DOHH2 (cell line): ENCODE measurements around the gene SLC39A11.

Experiments used
- H3F3A ChIP-seq: fragments of 200-600 bp; sonication (generic), shearing (Covaris generic); 2 replicates; pipeline ENCODE4 v1.6.0; 2016; ENCODE audit warnings: antibody characterized with exemption, mild to moderate bottlenecking; ENCODE audit not compliant: control insufficient read depth, insufficient read depth
- H3K27ac ChIP-seq: fragments of 200-600 bp; sonication (generic); 2 replicates; pipeline ENCODE4 v1.5.1; 2014; ENCODE audit warnings: low read depth, mild to moderate bottlenecking, low read length, moderate library complexity
- H3K27me3 ChIP-seq: fragments of 200-600 bp; sonication (generic); 2 replicates; pipeline ENCODE4 v1.6.1; 2014; ENCODE audit warnings: mild to moderate bottlenecking, low read length, mixed read lengths; ENCODE audit not compliant: control insufficient read depth
- H3K36me3 ChIP-seq: fragments of 200-600 bp; sonication (generic); 2 replicates; pipeline ENCODE4 v1.6.1; 2014; ENCODE audit warnings: mild to moderate bottlenecking, low read length, moderate library complexity, mixed read lengths; ENCODE audit not compliant: control insufficient read depth
- H3K4me1 ChIP-seq: fragments of 200-600 bp; sonication (generic); 2 replicates; pipeline ENCODE4 v1.6.1; 2014; ENCODE audit warnings: mild to moderate bottlenecking, low read length, mixed read lengths; ENCODE audit not compliant: control insufficient read depth
- H3K4me2 ChIP-seq: fragments of 200-600 bp; sonication (generic); 2 replicates; pipeline ENCODE4 v1.6.0; 2014; ENCODE audit warnings: mild to moderate bottlenecking, low read length, moderate library complexity
- H3K4me3 ChIP-seq: fragments of 200-600 bp; sonication (generic); 2 replicates; pipeline ENCODE4 v1.5.1; 2014; ENCODE audit warnings: mild to moderate bottlenecking, low read length, mixed read lengths
- H3K79me2 ChIP-seq: fragments of 200-600 bp; sonication (generic); 2 replicates; pipeline ENCODE4 v1.6.1; 2014; ENCODE audit warnings: mild to moderate bottlenecking, low read length, mixed read lengths; ENCODE audit not compliant: control insufficient read depth
- H3K9me2 ChIP-seq: fragments of 200-600 bp; sonication (generic); replicated peaks from 2 replicates; pipeline ENCODE4 v1.6.1; 2014; ENCODE audit warnings: mild to moderate bottlenecking, low read length, mixed read lengths; ENCODE audit not compliant: control insufficient read depth
- H3K9me3 ChIP-seq: fragments of 200-600 bp; sonication (generic); 2 replicates; pipeline ENCODE4 v1.6.1; 2014; ENCODE audit warnings: antibody characterized with exemption, low read length, mixed read lengths; ENCODE audit not compliant: control insufficient read depth, insufficient read depth
- H4K20me1 ChIP-seq: fragments of 200-600 bp; sonication (generic); 2 replicates; pipeline ENCODE4 v1.6.0; 2014; ENCODE audit warnings: low read depth, mild to moderate bottlenecking, antibody characterized with exemption, low read length, moderate library complexity; ENCODE audit not compliant: control insufficient read depth, insufficient read depth
- EZH2phosphoT487 ChIP-seq: fragments of 200-600 bp; sonication (generic); IDR thresholded peaks from 2 replicates; pipeline ENCODE4 v1.6.1; 2017; ENCODE audit warnings: borderline replicate concordance, mild to moderate bottlenecking, antibody characterized with exemption, low read length, moderate library complexity, mixed read lengths
- TF ChIP-seq, protein P1 (sequence below): fragments of 200-600 bp; sonication (generic); IDR thresholded peaks from one replicate; pipeline ENCODE4 v1.5.1; 2014; ENCODE audit warnings: antibody characterized with exemption, mild to moderate bottlenecking, low read depth, low read length; ENCODE audit not compliant: poor library complexity, severe bottlenecking

The SLC39A11 gene

DNA sequence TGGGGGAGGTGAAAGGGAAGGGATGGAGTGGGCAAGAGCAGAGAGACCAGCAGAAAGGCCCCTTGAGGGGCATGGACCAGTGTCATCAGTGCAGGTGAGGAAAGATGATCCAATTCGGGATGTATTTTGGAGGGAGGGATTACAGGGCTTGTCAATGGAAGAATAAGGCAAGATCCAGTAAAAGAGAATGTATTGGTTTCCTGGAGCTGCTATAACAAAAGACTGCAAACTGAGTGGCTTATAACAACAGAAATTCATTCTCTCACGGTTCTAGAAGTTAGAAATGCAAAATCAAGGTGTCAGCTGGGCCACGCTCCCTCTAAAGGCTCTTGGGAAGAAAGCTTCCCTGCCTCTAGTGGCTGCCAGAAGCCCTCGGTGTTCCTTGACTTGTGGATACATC lies 41.7 kb downstream of the SLC39A11 start:
- Histone ChIP-seq H3F3A (no peaks in the 10 kb centered on the region), H3K4me2 (no peak overlapping the region), H3K4me3 (no peak overlapping the region), H3K27ac (no peak overlapping the region), H4K20me1 (no peaks in the 10 kb centered on the region), H3K9me3 (no peaks in the 10 kb centered on the region), H3K27me3 (no peaks in the 10 kb centered on the region), H3K9me2 (no peaks in the 10 kb centered on the region), H3K36me3 (no peaks in the 10 kb centered on the region), H3K79me2 (no peaks in the 10 kb centered on the region), H3K4me1 (no peaks in the 10 kb centered on the region)
- TF ChIP-seq EZH2phosphoT487, result no peak
- TF ChIP-seq, protein P1, sequence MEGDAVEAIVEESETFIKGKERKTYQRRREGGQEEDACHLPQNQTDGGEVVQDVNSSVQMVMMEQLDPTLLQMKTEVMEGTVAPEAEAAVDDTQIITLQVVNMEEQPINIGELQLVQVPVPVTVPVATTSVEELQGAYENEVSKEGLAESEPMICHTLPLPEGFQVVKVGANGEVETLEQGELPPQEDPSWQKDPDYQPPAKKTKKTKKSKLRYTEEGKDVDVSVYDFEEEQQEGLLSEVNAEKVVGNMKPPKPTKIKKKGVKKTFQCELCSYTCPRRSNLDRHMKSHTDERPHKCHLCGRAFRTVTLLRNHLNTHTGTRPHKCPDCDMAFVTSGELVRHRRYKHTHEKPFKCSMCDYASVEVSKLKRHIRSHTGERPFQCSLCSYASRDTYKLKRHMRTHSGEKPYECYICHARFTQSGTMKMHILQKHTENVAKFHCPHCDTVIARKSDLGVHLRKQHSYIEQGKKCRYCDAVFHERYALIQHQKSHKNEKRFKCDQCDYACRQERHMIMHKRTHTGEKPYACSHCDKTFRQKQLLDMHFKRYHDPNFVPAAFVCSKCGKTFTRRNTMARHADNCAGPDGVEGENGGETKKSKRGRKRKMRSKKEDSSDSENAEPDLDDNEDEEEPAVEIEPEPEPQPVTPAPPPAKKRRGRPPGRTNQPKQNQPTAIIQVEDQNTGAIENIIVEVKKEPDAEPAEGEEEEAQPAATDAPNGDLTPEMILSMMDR, result no peak

DNA sequence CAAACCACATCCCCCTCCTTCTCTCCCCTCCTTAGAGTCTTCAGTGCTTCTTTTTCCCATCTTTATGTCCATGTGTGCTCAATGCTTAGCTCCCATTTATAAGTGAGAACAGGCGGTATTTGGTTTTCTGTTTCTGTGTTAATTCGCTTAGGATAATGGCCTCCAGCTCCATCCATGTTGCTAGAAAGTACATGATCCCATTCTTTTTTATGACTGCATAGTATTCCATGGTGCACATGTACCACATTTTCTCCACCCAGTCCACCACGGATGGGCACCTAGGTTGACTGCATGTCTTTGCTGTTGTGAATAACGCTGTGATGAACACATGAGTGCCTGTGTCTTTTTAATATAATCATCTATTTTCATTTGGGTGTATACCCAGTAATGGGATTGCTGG lies 44.3 kb downstream of the SLC39A11 start:
- no peaks in the 10 kb centered on the region for H3K4me1 ChIP-seq
- H4K20me1 ChIP-seq, result no peaks in the 10 kb centered on the region
- H3K9me3 ChIP-seq, result no peaks in the 10 kb centered on the region
- H3K4me2 ChIP-seq, result no peak overlapping the region
- H3F3A ChIP-seq, result no peaks in the 10 kb centered on the region
- no peak for TF ChIP-seq EZH2phosphoT487
- TF ChIP-seq, protein P1, result no peak
- no peaks in the 10 kb centered on the region for H3K27me3 ChIP-seq
- no peaks in the 10 kb centered on the region for H3K79me2 ChIP-seq
- no peak overlapping the region for H3K27ac ChIP-seq
- H3K36me3 ChIP-seq, result no peaks in the 10 kb centered on the region
- H3K9me2 ChIP-seq, result no peaks in the 10 kb centered on the region
- H3K4me3 ChIP-seq, result no peak overlapping the region

DNA sequence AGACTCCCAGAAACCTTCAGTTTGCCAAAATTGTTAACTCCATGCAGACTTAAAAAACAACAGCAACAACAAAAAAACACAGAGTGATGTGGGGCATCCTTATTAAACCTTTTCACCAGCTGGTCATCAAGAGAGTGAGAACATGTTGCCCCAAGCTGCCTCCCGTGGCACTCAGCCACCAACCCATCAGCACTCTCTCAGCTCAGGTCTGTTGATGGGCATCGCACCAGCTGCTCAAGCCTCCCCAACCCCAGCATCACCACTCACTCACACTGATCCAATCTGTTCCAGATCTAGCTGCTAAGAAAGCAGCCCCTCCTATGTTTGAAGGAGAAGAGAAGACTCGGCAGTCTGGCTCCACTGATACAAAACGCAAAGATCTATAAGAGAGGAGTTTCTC lies 46.8 kb downstream of the SLC39A11 start:
- Histone ChIP-seq H3K4me2 (no peak overlapping the region), H3K9me3 (no peaks in the 10 kb centered on the region), H3K36me3 (no peaks in the 10 kb centered on the region), H3F3A (no peaks in the 10 kb centered on the region), H4K20me1 (no peaks in the 10 kb centered on the region), H3K4me1 (no peaks in the 10 kb centered on the region), H3K9me2 (no peaks in the 10 kb centered on the region), H3K4me3 (no peak overlapping the region), H3K79me2 (no peaks in the 10 kb centered on the region), H3K27ac (no peak overlapping the region), H3K27me3 (no peaks in the 10 kb centered on the region)
- TF ChIP-seq, protein P1, result no peak
- TF ChIP-seq EZH2phosphoT487, result no peak
